Calu3 (cell line): ENCODE measurements around the gene MAPK8IP2. TPM values are rescaled to one million over a fixed set of nuclear protein-coding genes. Genes with fewer than 3 reads are reported as not detected.
A peak's percentile ranks its signal among the peaks of the same experiment; 100 is the strongest.
"Not testable (repeated sequence)": the region's sequence is repeated elsewhere in the genome, so short reads cannot be mapped to it uniquely, and the experiment has no call there.

ENCODE experiments used
- BruUV-seq: library from RNA; stranded (reverse); fragments of 400-500 nt; replicated peaks from 2 replicates; lab custom pipeline; 2021; lab: Mats Ljungman, UMichigan
- CTCF ChIA-PET: fragments of 300-600 bp; sonication (Branson Sonifier 250); formaldehyde crosslinking; loops from one replicate; lab custom pipeline; 2022; ENCODE audit warnings: antibody characterized with exemption; lab: Charles Lee
- DNase-seq: peaks from one replicate; pipeline ENCODE4 v3.0.0; 2022
- H3K27ac Mint-ChIP-seq: one replicate; pipeline ENCODE4 v1.8.0; 2022; ENCODE audit warnings: mixed read lengths; ENCODE audit not compliant: unreplicated experiment
- H3K27me3 Mint-ChIP-seq: one replicate; pipeline ENCODE4 v1.8.0; 2022; ENCODE audit warnings: mixed read lengths; ENCODE audit not compliant: unreplicated experiment
- H3K36me3 Mint-ChIP-seq: one replicate; pipeline ENCODE4 v1.8.0; 2022; ENCODE audit warnings: mild to moderate bottlenecking, moderate library complexity, mixed read lengths; ENCODE audit not compliant: insufficient read depth, unreplicated experiment
- H3K4me1 Mint-ChIP-seq: one replicate; pipeline ENCODE4 v1.8.0; 2022; ENCODE audit warnings: mild to moderate bottlenecking, low read depth, mixed read lengths; ENCODE audit not compliant: unreplicated experiment
- H3K4me3 Mint-ChIP-seq: one replicate; pipeline ENCODE4 v1.8.0; 2022; ENCODE audit warnings: mild to moderate bottlenecking, low read depth, moderate library complexity, mixed read lengths; ENCODE audit not compliant: unreplicated experiment
- H3K9me3 Mint-ChIP-seq: one replicate; pipeline ENCODE4 v1.8.0; 2022; ENCODE audit warnings: low read depth, mixed read lengths; ENCODE audit not compliant: unreplicated experiment
- intact Hi-C: fragments of 100-400 bp; cut with micrococcal nuclease; formaldehyde crosslinking; loops from one replicate; pipeline ENCODE4 v1.10.0; 2022; ENCODE audit not compliant: unreplicated experiment
- total RNA-seq: library from RNA; stranded (reverse); gene quantifications from 2 replicates; pipeline ENCODE4 v1.2.3, GENCODE V29; 2022
- TF ChIP-seq, protein P1 (sequence below): fragments of 200-600 bp; IDR thresholded peaks from one replicate; pipeline ENCODE4 v1.8.0; 2022; ENCODE audit warnings: antibody characterized with exemption; ENCODE audit not compliant: unreplicated experiment

MAPK8IP2 gene
- total RNA-seq, 1 experiment from 2014 or later = 2.9 TPM

DNA sequence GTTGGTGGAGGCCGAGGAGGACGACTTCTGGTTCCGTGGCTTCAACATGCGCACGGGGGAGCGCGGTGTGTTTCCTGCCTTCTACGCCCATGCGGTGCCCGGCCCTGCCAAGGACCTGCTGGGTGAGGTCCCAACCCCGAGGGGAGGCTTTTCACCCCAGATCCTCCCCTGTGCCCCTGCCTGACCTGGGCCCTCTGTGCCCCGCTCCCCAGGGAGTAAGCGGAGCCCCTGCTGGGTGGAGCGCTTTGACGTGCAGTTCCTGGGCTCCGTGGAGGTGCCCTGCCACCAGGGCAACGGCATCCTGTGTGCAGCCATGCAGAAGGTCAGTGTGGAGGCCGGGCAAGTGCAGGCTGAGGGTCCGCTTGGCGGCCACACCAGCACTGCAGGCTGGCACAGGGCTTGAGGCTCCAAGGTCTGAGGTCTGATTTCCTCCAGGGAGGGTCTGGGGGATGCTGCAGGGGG, 5.1 kb downstream of the MAPK8IP2 start:
- H3K4me3 Mint-ChIP-seq = no peak overlapping the region
- H3K27me3 Mint-ChIP-seq = peaks cover 74% of the 10 kb centered on the region
- TF ChIP-seq, protein P1, sequence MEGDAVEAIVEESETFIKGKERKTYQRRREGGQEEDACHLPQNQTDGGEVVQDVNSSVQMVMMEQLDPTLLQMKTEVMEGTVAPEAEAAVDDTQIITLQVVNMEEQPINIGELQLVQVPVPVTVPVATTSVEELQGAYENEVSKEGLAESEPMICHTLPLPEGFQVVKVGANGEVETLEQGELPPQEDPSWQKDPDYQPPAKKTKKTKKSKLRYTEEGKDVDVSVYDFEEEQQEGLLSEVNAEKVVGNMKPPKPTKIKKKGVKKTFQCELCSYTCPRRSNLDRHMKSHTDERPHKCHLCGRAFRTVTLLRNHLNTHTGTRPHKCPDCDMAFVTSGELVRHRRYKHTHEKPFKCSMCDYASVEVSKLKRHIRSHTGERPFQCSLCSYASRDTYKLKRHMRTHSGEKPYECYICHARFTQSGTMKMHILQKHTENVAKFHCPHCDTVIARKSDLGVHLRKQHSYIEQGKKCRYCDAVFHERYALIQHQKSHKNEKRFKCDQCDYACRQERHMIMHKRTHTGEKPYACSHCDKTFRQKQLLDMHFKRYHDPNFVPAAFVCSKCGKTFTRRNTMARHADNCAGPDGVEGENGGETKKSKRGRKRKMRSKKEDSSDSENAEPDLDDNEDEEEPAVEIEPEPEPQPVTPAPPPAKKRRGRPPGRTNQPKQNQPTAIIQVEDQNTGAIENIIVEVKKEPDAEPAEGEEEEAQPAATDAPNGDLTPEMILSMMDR = no peak
- CTCF ChIA-PET = interaction anchor here (0.6 kb wide), 1 partner anchor 71 kb away, joined by 5 read pairs; no protein-coding TSS in a partner anchor
- DNase-seq = no peak
- no peak overlapping the region for H3K27ac Mint-ChIP-seq
- H3K4me1 Mint-ChIP-seq = no peaks in the 10 kb centered on the region
- no TSS peak for BruUV-seq
- H3K36me3 Mint-ChIP-seq = peaks cover 9% of the 10 kb centered on the region
- H3K9me3 Mint-ChIP-seq = no peaks in the 10 kb centered on the region
- intact Hi-C loops = no loop called here

- intact Hi-C loops = no loop called here
- CTCF ChIA-PET = interaction anchor here (0.6 kb wide), 1 partner anchor 72 kb away, joined by 5 read pairs; no protein-coding TSS in a partner anchor
- Mint-ChIP-seq H3K36me3 (peaks cover 9% of the 10 kb centered on the region), H3K4me3 (no peak overlapping the region), H3K27ac (no peak overlapping the region), H3K4me1 (no peaks in the 10 kb centered on the region), H3K27me3 (peaks cover 77% of the 10 kb centered on the region), H3K9me3 (no peaks in the 10 kb centered on the region)
- TF ChIP-seq, protein P1 = peak; percentile 29
- no TSS peak for BruUV-seq
- DNase-seq = no peak
Measured at GRCh38 chr22:50606165-50606945, 5.8 kb downstream of the MAPK8IP2 start.

DNA sequence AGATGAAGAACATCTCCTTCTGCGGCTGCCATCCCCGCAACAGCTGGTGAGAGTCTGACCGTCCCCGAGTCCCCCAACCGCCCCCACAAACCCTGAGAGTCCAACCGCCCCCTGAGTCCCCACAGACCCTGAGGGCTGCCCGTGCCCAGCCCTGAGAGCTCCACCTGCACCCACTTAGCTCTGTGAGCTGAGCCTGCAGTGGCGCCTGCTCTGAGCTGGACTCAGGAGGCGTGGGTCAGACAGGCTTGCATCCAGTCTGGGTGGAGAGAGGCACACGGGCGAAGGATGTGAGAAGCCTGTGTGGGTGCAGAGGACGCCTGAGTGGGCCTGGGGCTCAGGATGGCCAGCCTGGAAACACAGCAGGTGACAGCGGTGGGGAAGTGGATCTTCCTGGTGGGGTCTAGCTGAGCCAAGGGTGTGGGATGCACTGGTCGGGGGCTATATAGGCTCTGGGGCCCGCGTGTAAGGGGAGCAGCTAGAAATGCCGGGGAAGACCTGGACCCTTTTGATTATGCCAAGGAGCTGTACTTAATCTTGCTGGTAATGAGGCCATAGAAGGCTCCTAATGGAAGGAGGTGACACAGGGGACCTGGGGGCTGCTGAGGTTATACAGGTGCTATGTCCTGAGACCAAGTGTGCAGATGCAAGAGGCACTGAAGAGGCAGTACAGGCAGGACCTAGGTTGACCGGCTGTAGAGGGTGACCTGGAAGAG, 6.5 kb downstream of the MAPK8IP2 start:
- no peak for DNase-seq
- intact Hi-C loops = no loop called here
- H3K27me3 Mint-ChIP-seq = peaks cover 72% of the 10 kb centered on the region
- H3K4me1 Mint-ChIP-seq = no peaks in the 10 kb centered on the region
- TF ChIP-seq, protein P1 = no peak
- H3K27ac Mint-ChIP-seq = no peak overlapping the region
- no TSS peak for BruUV-seq
- H3K9me3 Mint-ChIP-seq = no peaks in the 10 kb centered on the region
- CTCF ChIA-PET = no interaction called here
- H3K4me3 Mint-ChIP-seq = no peak overlapping the region
- H3K36me3 Mint-ChIP-seq = peaks cover 3% of the 10 kb centered on the region

DNA sequence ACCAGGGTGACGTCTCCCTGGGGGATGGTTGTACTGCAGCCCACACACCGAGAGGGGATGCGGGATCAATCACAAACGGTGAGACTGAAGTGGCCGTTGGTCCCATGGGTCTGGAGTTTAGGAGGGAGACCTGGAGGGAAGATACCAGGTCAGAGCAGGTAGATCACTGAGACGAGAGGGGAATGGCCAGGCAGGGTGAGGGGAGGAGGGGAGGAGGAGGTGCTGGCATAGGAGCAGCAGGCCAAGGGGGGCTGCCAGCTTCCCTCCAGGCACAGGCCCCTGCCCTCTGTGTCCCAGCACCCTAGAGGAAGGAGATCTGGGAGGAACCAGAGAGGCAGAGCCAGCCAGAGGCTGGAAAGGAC, 7.0 kb downstream of the MAPK8IP2 start:
- Mint-ChIP-seq H3K27ac (no peak overlapping the region), H3K9me3 (no peaks in the 10 kb centered on the region), H3K4me1 (peaks cover under 1% of the 10 kb centered on the region), H3K27me3 (peaks cover 66% of the 10 kb centered on the region), H3K4me3 (no peak overlapping the region), H3K36me3 (no peaks in the 10 kb centered on the region)
- CTCF ChIA-PET = no interaction called here
- intact Hi-C loops = no loop called here
- TF ChIP-seq, protein P1 = no peak
- no peak for DNase-seq
- no TSS peak for BruUV-seq

GRCh38 chr22:50608058-50608840, 7.7 kb downstream of the MAPK8IP2 start:
- H3K36me3 Mint-ChIP-seq, H3K9me3 Mint-ChIP-seq, BruUV-seq, H3K4me1 Mint-ChIP-seq, H3K27ac Mint-ChIP-seq, DNase-seq, intact Hi-C loops, H3K4me3 Mint-ChIP-seq: not testable (repeated sequence)
- CTCF ChIA-PET = interaction anchor here (0.7 kb wide), 1 partner anchor 76 kb away, joined by 3 read pairs; no protein-coding TSS in a partner anchor
- H3K27me3 Mint-ChIP-seq = peaks cover 60% of the 10 kb centered on the region
